WTC11 (cell line): ENCODE results near the gene SIPA1L3. TPM values are rescaled to one million over a fixed set of nuclear protein-coding genes. Genes with fewer than 3 reads are reported as not detected.

ENCODE experiments used
- ATAC-seq: fragments of 200-7000 bp; cut with Tn5 transposase; 2 replicates; pipeline ENCODE4 v1.10.0; 2021; ENCODE audit warnings: mild to moderate bottlenecking, moderate library complexity
- CTCF ChIA-PET: fragments of 300-600 bp; sonication (Branson Sonifier 250); formaldehyde crosslinking; loops from one replicate; lab custom pipeline; 2021; ENCODE audit warnings: antibody characterized with exemption; lab: Charles Lee
- POLR2A ChIA-PET: fragments of 350-600 bp; sonication (Branson Sonifier 250); formaldehyde crosslinking; loops from one replicate; lab custom pipeline; 2021; ENCODE audit warnings: antibody characterized with exemption; lab: Charles Lee
- DNase-seq: peaks from one replicate; pipeline ENCODE4 v3.0.0; 2021; ENCODE audit warnings: low spot score
- H3K27ac Mint-ChIP-seq: 2 replicates; pipeline ENCODE4 v1.8.0; 2021; ENCODE audit warnings: mixed read lengths
- H3K27me3 Mint-ChIP-seq: 2 replicates; pipeline ENCODE4 v1.8.0; 2021; ENCODE audit warnings: low read depth, mild to moderate bottlenecking, moderate library complexity, mixed read lengths
- H3K36me3 Mint-ChIP-seq: 2 replicates; pipeline ENCODE4 v1.8.0; 2021; ENCODE audit warnings: mixed read lengths
- H3K4me1 Mint-ChIP-seq: 2 replicates; pipeline ENCODE4 v1.8.0; 2022; ENCODE audit warnings: mixed read lengths
- H3K4me3 Mint-ChIP-seq: 2 replicates; pipeline ENCODE4 v1.8.0; 2021; ENCODE audit warnings: mild to moderate bottlenecking, moderate library complexity, mixed read lengths
- H3K9me3 Mint-ChIP-seq: 2 replicates; pipeline ENCODE4 v1.8.0; 2021; ENCODE audit warnings: mixed read lengths
- ATF1 ChIP-seq: sonication (generic); formaldehyde crosslinking; IDR thresholded peaks from 2 replicates; pipeline ENCODE4 v1.8.1; 2023; ENCODE audit warnings: mild to moderate bottlenecking, moderate library complexity, missing genetic modification reagents
- CREB1 ChIP-seq: sonication (generic); formaldehyde crosslinking; IDR thresholded peaks from 2 replicates; pipeline ENCODE4 v1.8.0; 2023; ENCODE audit warnings: mild to moderate bottlenecking, missing genetic modification reagents
- EMX1 ChIP-seq: fragments of 250-450 bp; sonication (Bioruptor Pico); IDR thresholded peaks from 2 replicates; pipeline ENCODE4 v1.8.0; 2021; ENCODE audit warnings: mild to moderate bottlenecking
- ETV6 ChIP-seq: sonication (generic); formaldehyde crosslinking; IDR thresholded peaks from 2 replicates; pipeline ENCODE4 v1.8.1; 2022; ENCODE audit warnings: mild to moderate bottlenecking, missing genetic modification reagents
- FOXJ3 ChIP-seq: sonication (generic); formaldehyde crosslinking; IDR thresholded peaks from 2 replicates; pipeline ENCODE4 v1.9.0; 2021; ENCODE audit warnings: missing genetic modification reagents, mild to moderate bottlenecking, borderline replicate concordance
- FOXP1 ChIP-seq: sonication (generic); formaldehyde crosslinking; IDR thresholded peaks from 2 replicates; pipeline ENCODE4 v1.8.0; 2022; ENCODE audit warnings: missing genetic modification reagents, mild to moderate bottlenecking, moderate library complexity, borderline replicate concordance
- HMGA2 ChIP-seq: fragments of 250-450 bp; sonication (Bioruptor Pico); IDR thresholded peaks from 2 replicates; pipeline ENCODE4 v1.4.0; 2021; ENCODE audit warnings: mild to moderate bottlenecking, moderate library complexity
- IRF2 ChIP-seq: sonication (generic); formaldehyde crosslinking; IDR thresholded peaks from 2 replicates; pipeline ENCODE4 v1.8.0; 2022; ENCODE audit warnings: low read depth, missing genetic modification reagents, borderline replicate concordance
- MXD4 ChIP-seq: fragments of 250-450 bp; sonication (Bioruptor Pico); IDR thresholded peaks from 2 replicates; pipeline ENCODE4 v1.8.0; 2021; ENCODE audit warnings: mild to moderate bottlenecking, moderate library complexity, borderline replicate concordance
- NR1H2 ChIP-seq: sonication (generic); formaldehyde crosslinking; IDR thresholded peaks from 2 replicates; pipeline ENCODE4 v1.9.0; 2021; ENCODE audit warnings: mild to moderate bottlenecking, moderate library complexity, missing genetic modification reagents
- ZNF121 ChIP-seq: sonication (generic); formaldehyde crosslinking; IDR thresholded peaks from 2 replicates; pipeline ENCODE4 v1.8.0; 2023; ENCODE audit warnings: missing genetic modification reagents
- ZNF232 ChIP-seq: sonication (generic); formaldehyde crosslinking; IDR thresholded peaks from 2 replicates; pipeline ENCODE4 v1.8.0; 2022; ENCODE audit warnings: mild to moderate bottlenecking, missing genetic modification reagents
- ZNF396 ChIP-seq: fragments of 250-450 bp; sonication (Bioruptor Pico); IDR thresholded peaks from 2 replicates; pipeline ENCODE4 v1.8.0; 2021; ENCODE audit warnings: mild to moderate bottlenecking, moderate library complexity, borderline replicate concordance
- ZNF416 ChIP-seq: fragments of 250-450 bp; sonication (Bioruptor Pico); IDR thresholded peaks from 2 replicates; pipeline ENCODE4 v1.9.0; 2021; ENCODE audit warnings: mild to moderate bottlenecking, inconsistent platforms
- ZNF423 ChIP-seq: fragments of 250-450 bp; sonication (Bioruptor Pico); IDR thresholded peaks from 2 replicates; pipeline ENCODE4 v2.1.2; 2022; ENCODE audit warnings: mild to moderate bottlenecking, moderate library complexity
- total RNA-seq: library from RNA; stranded (reverse); gene quantifications from 3 replicates; pipeline ENCODE4 v1.2.3, GENCODE V29; 2021
- TF ChIP-seq, protein P1 (sequence below): fragments of 250-450 bp; sonication (Bioruptor Pico); conservative IDR thresholded peaks from 2 replicates; pipeline ENCODE4 v1.9.0; 2021; ENCODE audit warnings: mild to moderate bottlenecking
- TF ChIP-seq, protein P2 (sequence below): sonication (generic); formaldehyde crosslinking; IDR thresholded peaks from 2 replicates; pipeline ENCODE4 v1.8.0; 2022; ENCODE audit warnings: missing genetic modification reagents
- TF ChIP-seq, protein P3 (sequence below): sonication (generic); formaldehyde crosslinking; IDR thresholded peaks from 2 replicates; pipeline ENCODE4 v1.8.1; 2023; ENCODE audit warnings: mild to moderate bottlenecking, missing genetic modification reagents
- TF ChIP-seq, protein P4 (sequence below): sonication (generic); formaldehyde crosslinking; IDR thresholded peaks from 2 replicates; pipeline ENCODE4 v1.8.0; 2022; ENCODE audit warnings: mild to moderate bottlenecking, missing genetic modification reagents
- TF ChIP-seq, protein P5 (sequence below): fragments of 200-600 bp; IDR thresholded peaks from 2 replicates; pipeline ENCODE4 v1.8.0; 2022; ENCODE audit warnings: antibody characterized with exemption

SIPA1L3 gene
- total RNA-seq, 1 experiment from 2014 or later, result 41.5 TPM

DNA sequence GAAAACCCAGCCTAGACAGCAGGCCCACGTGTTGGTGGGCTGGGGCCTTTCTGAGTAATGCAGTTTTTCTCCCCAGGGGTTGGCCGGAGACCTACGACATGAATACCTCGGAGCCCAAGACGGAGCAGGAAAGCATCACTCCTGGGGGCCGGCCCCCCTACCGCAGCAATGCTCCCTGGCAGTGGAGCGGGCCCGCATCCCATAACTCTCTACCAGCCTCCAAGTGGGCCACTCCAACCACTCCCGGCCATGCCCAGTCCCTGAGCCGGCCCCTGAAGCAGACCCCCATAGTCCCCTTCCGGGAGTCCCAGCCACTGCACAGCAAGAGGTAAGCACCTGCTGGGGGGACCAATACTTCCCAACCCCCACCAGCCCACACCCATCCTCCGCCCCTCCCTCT lies 234.1 kb downstream of the SIPA1L3 start:
- Mint-ChIP-seq H3K27ac (no peak overlapping the region), H3K4me3 (no peak overlapping the region), H3K36me3 (peaks cover 15% of the 10 kb centered on the region), H3K9me3 (no peaks in the 10 kb centered on the region), H3K27me3 (no peaks in the 10 kb centered on the region), H3K4me1 (no peaks in the 10 kb centered on the region)
- CTCF ChIA-PET, result interaction anchor here (0.7 to 7.0 kb wide), 14 partner anchors 8 to 236 kb away, joined by 3 to 88 read pairs (median 8); partner anchors contain the start of genes SIPA1L3 and WDR87
- POLR2A ChIA-PET, result no interaction called here
- ATAC-seq (no peak), DNase-seq (no peak)
- TF ChIP-seq, protein P1, sequence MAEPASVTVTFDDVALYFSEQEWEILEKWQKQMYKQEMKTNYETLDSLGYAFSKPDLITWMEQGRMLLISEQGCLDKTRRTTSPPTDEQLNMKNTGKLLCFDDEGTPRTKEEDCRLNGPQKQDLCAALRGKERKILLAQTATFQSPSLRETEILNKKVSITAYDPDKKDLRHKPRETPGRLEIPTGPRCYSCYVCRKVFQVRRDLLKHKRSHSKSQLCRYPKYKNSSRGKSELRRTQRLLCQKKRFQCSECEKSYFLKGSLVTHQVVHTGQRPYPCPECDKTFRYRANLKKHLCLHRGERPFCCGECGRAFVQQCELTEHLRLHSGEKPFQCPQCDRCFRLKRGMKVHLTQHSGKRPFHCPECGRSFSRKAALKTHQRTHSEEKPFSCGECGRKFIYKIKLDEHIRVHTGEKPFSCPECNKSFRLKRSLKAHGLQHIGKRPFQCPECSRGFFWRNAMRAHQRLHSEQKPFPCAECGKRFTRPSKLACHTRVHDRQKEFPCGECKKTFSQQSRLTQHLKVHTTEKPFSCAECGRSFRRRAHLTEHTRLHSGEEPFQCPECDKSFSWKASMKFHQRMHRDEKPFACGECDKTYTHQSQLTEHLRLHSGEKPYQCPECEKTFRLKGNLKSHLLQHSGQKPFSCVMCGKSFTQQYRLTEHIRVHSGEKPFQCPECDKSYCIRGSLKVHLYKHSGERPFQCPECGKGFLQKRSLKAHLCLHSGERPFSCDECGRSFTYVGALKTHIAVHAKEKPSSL (CRISPR knock-in tag), result no peak
- TF ChIP-seq, protein P2, sequence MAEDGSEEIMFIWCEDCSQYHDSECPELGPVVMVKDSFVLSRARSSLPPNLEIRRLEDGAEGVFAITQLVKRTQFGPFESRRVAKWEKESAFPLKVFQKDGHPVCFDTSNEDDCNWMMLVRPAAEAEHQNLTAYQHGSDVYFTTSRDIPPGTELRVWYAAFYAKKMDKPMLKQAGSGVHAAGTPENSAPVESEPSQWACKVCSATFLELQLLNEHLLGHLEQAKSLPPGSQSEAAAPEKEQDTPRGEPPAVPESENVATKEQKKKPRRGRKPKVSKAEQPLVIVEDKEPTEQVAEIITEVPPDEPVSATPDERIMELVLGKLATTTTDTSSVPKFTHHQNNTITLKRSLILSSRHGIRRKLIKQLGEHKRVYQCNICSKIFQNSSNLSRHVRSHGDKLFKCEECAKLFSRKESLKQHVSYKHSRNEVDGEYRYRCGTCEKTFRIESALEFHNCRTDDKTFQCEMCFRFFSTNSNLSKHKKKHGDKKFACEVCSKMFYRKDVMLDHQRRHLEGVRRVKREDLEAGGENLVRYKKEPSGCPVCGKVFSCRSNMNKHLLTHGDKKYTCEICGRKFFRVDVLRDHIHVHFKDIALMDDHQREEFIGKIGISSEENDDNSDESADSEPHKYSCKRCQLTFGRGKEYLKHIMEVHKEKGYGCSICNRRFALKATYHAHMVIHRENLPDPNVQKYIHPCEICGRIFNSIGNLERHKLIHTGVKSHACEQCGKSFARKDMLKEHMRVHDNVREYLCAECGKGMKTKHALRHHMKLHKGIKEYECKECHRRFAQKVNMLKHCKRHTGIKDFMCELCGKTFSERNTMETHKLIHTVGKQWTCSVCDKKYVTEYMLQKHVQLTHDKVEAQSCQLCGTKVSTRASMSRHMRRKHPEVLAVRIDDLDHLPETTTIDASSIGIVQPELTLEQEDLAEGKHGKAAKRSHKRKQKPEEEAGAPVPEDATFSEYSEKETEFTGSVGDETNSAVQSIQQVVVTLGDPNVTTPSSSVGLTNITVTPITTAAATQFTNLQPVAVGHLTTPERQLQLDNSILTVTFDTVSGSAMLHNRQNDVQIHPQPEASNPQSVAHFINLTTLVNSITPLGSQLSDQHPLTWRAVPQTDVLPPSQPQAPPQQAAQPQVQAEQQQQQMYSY (CRISPR knock-in tag), result no peak
- TF ChIP-seq, protein P3, sequence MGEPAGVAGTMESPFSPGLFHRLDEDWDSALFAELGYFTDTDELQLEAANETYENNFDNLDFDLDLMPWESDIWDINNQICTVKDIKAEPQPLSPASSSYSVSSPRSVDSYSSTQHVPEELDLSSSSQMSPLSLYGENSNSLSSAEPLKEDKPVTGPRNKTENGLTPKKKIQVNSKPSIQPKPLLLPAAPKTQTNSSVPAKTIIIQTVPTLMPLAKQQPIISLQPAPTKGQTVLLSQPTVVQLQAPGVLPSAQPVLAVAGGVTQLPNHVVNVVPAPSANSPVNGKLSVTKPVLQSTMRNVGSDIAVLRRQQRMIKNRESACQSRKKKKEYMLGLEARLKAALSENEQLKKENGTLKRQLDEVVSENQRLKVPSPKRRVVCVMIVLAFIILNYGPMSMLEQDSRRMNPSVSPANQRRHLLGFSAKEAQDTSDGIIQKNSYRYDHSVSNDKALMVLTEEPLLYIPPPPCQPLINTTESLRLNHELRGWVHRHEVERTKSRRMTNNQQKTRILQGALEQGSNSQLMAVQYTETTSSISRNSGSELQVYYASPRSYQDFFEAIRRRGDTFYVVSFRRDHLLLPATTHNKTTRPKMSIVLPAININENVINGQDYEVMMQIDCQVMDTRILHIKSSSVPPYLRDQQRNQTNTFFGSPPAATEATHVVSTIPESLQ (CRISPR knock-in tag), result no peak
- TF ChIP-seq ZNF121, result no peak
- no peak for TF ChIP-seq NR1H2 (CRISPR knock-in tag)
- TF ChIP-seq HMGA2 (CRISPR knock-in tag), result no peak
- TF ChIP-seq IRF2 (CRISPR knock-in tag), result no peak
- no peak for TF ChIP-seq ZNF396 (CRISPR knock-in tag)
- TF ChIP-seq, protein P4, sequence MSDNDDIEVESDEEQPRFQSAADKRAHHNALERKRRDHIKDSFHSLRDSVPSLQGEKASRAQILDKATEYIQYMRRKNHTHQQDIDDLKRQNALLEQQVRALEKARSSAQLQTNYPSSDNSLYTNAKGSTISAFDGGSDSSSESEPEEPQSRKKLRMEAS (CRISPR knock-in tag), result no peak
- TF ChIP-seq, protein P5, sequence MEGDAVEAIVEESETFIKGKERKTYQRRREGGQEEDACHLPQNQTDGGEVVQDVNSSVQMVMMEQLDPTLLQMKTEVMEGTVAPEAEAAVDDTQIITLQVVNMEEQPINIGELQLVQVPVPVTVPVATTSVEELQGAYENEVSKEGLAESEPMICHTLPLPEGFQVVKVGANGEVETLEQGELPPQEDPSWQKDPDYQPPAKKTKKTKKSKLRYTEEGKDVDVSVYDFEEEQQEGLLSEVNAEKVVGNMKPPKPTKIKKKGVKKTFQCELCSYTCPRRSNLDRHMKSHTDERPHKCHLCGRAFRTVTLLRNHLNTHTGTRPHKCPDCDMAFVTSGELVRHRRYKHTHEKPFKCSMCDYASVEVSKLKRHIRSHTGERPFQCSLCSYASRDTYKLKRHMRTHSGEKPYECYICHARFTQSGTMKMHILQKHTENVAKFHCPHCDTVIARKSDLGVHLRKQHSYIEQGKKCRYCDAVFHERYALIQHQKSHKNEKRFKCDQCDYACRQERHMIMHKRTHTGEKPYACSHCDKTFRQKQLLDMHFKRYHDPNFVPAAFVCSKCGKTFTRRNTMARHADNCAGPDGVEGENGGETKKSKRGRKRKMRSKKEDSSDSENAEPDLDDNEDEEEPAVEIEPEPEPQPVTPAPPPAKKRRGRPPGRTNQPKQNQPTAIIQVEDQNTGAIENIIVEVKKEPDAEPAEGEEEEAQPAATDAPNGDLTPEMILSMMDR, result no peak
- TF ChIP-seq EMX1 (CRISPR knock-in tag), result no peak
- TF ChIP-seq ETV6 (CRISPR knock-in tag), result no peak
- no peak for TF ChIP-seq FOXJ3 (CRISPR knock-in tag)
- no peak for TF ChIP-seq MXD4 (CRISPR knock-in tag)
- TF ChIP-seq ZNF416, result no peak
- TF ChIP-seq CREB1, result no peak
- TF ChIP-seq ATF1 (CRISPR knock-in tag), result no peak
- no peak for TF ChIP-seq FOXP1 (CRISPR knock-in tag)
- TF ChIP-seq ZNF423 (CRISPR knock-in tag), result no peak
- no peak for TF ChIP-seq ZNF232
